Endothelial cell of umbilical vein (primary cell): Measurements from ENCODE around the gene LUZP2. TPM values are rescaled to one million over a fixed set of nuclear protein-coding genes. Genes with fewer than 3 reads are reported as not detected.

Source experiments
- BruUV-seq: library from RNA; stranded (reverse); fragments of 400-500 nt; replicated peaks from 2 replicates; lab custom pipeline; 2021; lab: Mats Ljungman, UMichigan
- CTCF ChIA-PET: fragments of 300-600, 350-600 bp; sonication (Branson Sonifier 250); formaldehyde crosslinking; loops from one replicate; lab custom pipeline; 2021; ENCODE audit warnings: antibody characterized with exemption, inconsistent platforms; lab: Charles Lee
- POLR2A ChIA-PET: fragments of 300-600, 350-600 bp; sonication (Branson Sonifier 250); formaldehyde crosslinking; loops from one replicate; lab custom pipeline; 2021; ENCODE audit warnings: antibody characterized with exemption, inconsistent platforms; lab: Charles Lee
- DNase-seq: peaks from one replicate; pipeline ENCODE4 v3.0.0-alpha.2; 2011; ENCODE audit warnings: low read depth, low spot score
- FAIRE-seq: peaks from 2 replicates; lab custom pipeline; 2011; peaks lifted over from hg19 to GRCh38; lab: Jason Lieb, UNC
- H2AFZ ChIP-seq: 2 replicates; pipeline ENCODE4 v1.6.0; 2012; ENCODE audit warnings: low read depth, low read length, control low read depth, inconsistent platforms
- H3K27ac ChIP-seq: 2 replicates; pipeline ENCODE4 v1.5.1; 2011; ENCODE audit warnings: low read depth, mild to moderate bottlenecking, control low read depth, low read length, moderate library complexity; ENCODE audit not compliant: insufficient read depth
- H3K27me3 ChIP-seq, 2 experiments: 2 replicates each; pipeline versions ENCODE4 v1.6.0 to v1.6.1; 2011; ENCODE audit warnings: low read length in 2 of 2, mixed read lengths in 1 of 2; ENCODE audit not compliant: control insufficient read depth in 2 of 2, insufficient read depth in 2 of 2
- H3K36me3 ChIP-seq, 2 experiments: 2 replicates in 1 of 2; 3 replicates in 1 of 2; pipeline ENCODE4 v1.5.1; 2011; ENCODE audit warnings: low read length in 2 of 2, mild to moderate bottlenecking in 1 of 2, moderate library complexity in 1 of 2; ENCODE audit not compliant: control insufficient read depth in 2 of 2, insufficient read depth in 2 of 2; ENCODE audit errors: extremely low read depth in 1 of 2
- H3K4me1 ChIP-seq: 3 replicates; pipeline ENCODE4 v1.5.1; 2011; ENCODE audit warnings: mild to moderate bottlenecking, low read length; ENCODE audit not compliant: control insufficient read depth, insufficient read depth; ENCODE audit errors: extremely low read depth
- H3K4me2 ChIP-seq: 2 replicates; pipeline ENCODE4 v1.6.1; 2011; ENCODE audit warnings: low read length, control low read depth, mixed read lengths; ENCODE audit not compliant: insufficient read depth
- H3K4me3 ChIP-seq, 3 experiments: fragments of 200-600 bp in 1 of 3; sonication (generic), shearing (Covaris generic) in 1 of 3; replicated peaks in 1 of 3; 2 replicates each; pipeline ENCODE4 v1.5.1; 2011 to 2016; ENCODE audit warnings: control low read depth in 3 of 3, low read length in 3 of 3, mild to moderate bottlenecking in 2 of 3, inconsistent platforms in 1 of 3, low read depth in 1 of 3, moderate library complexity in 1 of 3; ENCODE audit not compliant: insufficient read depth in 1 of 3
- H3K79me2 ChIP-seq: 2 replicates; pipeline ENCODE4 v1.6.0; 2012; ENCODE audit warnings: low read length, inconsistent platforms; ENCODE audit not compliant: control insufficient read depth, insufficient read depth
- H3K9ac ChIP-seq: replicated peaks from 2 replicates; pipeline ENCODE3; 2011; ENCODE audit warnings: low read length, control low read depth; ENCODE audit not compliant: insufficient read depth; ENCODE audit errors: extremely low read depth
- H3K9me1 ChIP-seq: replicated peaks from 3 replicates; pipeline ENCODE4 v1.6.0; 2011; ENCODE audit warnings: mild to moderate bottlenecking, low read length; ENCODE audit not compliant: control insufficient read depth, insufficient read depth; ENCODE audit errors: extremely low read depth
- H3K9me3 ChIP-seq: replicated peaks from 2 replicates; pipeline ENCODE4 v1.5.1; 2012; ENCODE audit warnings: low read length, inconsistent platforms; ENCODE audit not compliant: control insufficient read depth, insufficient read depth
- H4K20me1 ChIP-seq: replicated peaks from 2 replicates; pipeline ENCODE3; 2011; ENCODE audit warnings: mild to moderate bottlenecking, low read length; ENCODE audit not compliant: control insufficient read depth, insufficient read depth; ENCODE audit errors: extremely low read depth
- CTCF ChIP-seq, 2 donors: IDR thresholded peaks; 1 replicate in 1 of 2; 2 replicates in 1 of 2; pipeline ENCODE4 v1.5.1; 2011; ENCODE audit warnings: low read length in 2 of 2, mild to moderate bottlenecking in 2 of 2, moderate library complexity in 2 of 2, control low read depth in 1 of 2, inconsistent platforms in 1 of 2, low read depth in 1 of 2; ENCODE audit not compliant: insufficient read depth in 1 of 2; ENCODE audit errors: extremely low read depth in 1 of 2
- EZH2 ChIP-seq: IDR thresholded peaks from 2 replicates; pipeline ENCODE4 v1.6.1; 2012; ENCODE audit warnings: borderline replicate concordance, low read depth, mild to moderate bottlenecking, moderate library complexity, low read length, inconsistent platforms; ENCODE audit not compliant: severe bottlenecking
- FOS ChIP-seq: IDR thresholded peaks from 2 replicates; pipeline ENCODE4 v1.6.1; 2011; ENCODE audit warnings: mild to moderate bottlenecking, low read length, moderate library complexity, borderline replicate concordance; ENCODE audit not compliant: insufficient read depth
- GATA2 ChIP-seq: IDR thresholded peaks from 2 replicates; pipeline ENCODE4 v1.7.0; 2011; ENCODE audit warnings: low read depth, mild to moderate bottlenecking, moderate library complexity, mixed read lengths, low read length; ENCODE audit not compliant: insufficient read length, insufficient read depth
- JUN ChIP-seq: IDR thresholded peaks from 2 replicates; pipeline ENCODE4 v1.6.1; 2011; ENCODE audit warnings: borderline replicate concordance, low read depth; ENCODE audit not compliant: insufficient read length, insufficient read depth
- MAX ChIP-seq: IDR thresholded peaks from 2 replicates; pipeline ENCODE4 v1.6.1; 2011; ENCODE audit not compliant: insufficient read depth, insufficient read length
- MYC ChIP-seq: IDR thresholded peaks from one replicate; pipeline ENCODE4 v1.6.1; 2011; ENCODE audit warnings: mild to moderate bottlenecking, low read depth, low read length
- POLR2A ChIP-seq: IDR thresholded peaks from 2 replicates; pipeline ENCODE4 v1.6.1; 2012; ENCODE audit warnings: low read depth, mild to moderate bottlenecking, control low read depth, low read length
- POLR2AphosphoS5 ChIP-seq: IDR thresholded peaks from 2 replicates; pipeline ENCODE4 v1.6.1; 2012; ENCODE audit warnings: low read depth, mild to moderate bottlenecking, control low read depth, low read length, moderate library complexity; ENCODE audit not compliant: insufficient read depth
- dilution Hi-C: fragments of 300-500 bp; cut with MboI; formaldehyde crosslinking; loops from one replicate; pipeline ENCODE4 v1.15.0; 2019; ENCODE audit warnings: low sequenced_read_pairs; ENCODE audit not compliant: extremely low pct_ligation_motif_present
- intact Hi-C: fragments of 100-400 bp; cut with micrococcal nuclease; formaldehyde crosslinking; loops from one replicate; pipeline ENCODE4 v1.10.0; 2022
- polyA plus RNA-seq, 4 experiments: library from polyadenylated mRNA; depleted of rRNA in 3 of 4; stranded (reverse) in 3 of 4; unstranded in 1 of 4; fragments of >200 nt; gene quantifications; 2 replicates each; pipeline versions ENCODE4 v1.2.1 to v1.2.3, GENCODE V29; 2011 to 2012; ENCODE audit warnings: missing spikeins in 1 of 4
- total RNA-seq: library from RNA; stranded (reverse); gene quantifications from 2 replicates; pipeline ENCODE4 v1.2.3, GENCODE V29; 2021

Gene LUZP2
- total and polyA plus RNA-seq, 2 donors (not counting 3 experiments of a cell fraction or from before 2014, with no cell fraction given), result 0.07 TPM; not detected in 1

GRCh38 chr11:24716403-24716802, 219.6 kb downstream of the LUZP2 start:
- Histone ChIP-seq H3K9me1 (no peaks in the 10 kb centered on the region), H3K4me1 (no peaks in the 10 kb centered on the region), H3K27me3 (no peaks in the 10 kb centered on the region), H2AFZ (no peak overlapping the region), H3K79me2 (no peaks in the 10 kb centered on the region), H4K20me1 (no peaks in the 10 kb centered on the region), H3K36me3 (no peaks in the 10 kb centered on the region), H3K9me3 (no peaks in the 10 kb centered on the region), H3K9ac (no peak overlapping the region), H3K27ac (no peak overlapping the region), H3K4me3 (no peak overlapping the region), H3K4me2 (no peak overlapping the region)
- CTCF ChIA-PET, result no interaction called here
- no peak for FAIRE-seq
- POLR2A ChIA-PET, result no interaction called here
- intact Hi-C loops (no loop called here), dilution Hi-C loops (no loop called here)
- DNase-seq, result no peak
- TF ChIP-seq GATA2, result no peak
- no peak for TF ChIP-seq MAX
- TF ChIP-seq POLR2AphosphoS5, result no peak
- no peak for TF ChIP-seq JUN
- no peak for TF ChIP-seq CTCF (IDR thresholded peaks at IDR 0.05; ENCODE audit: extremely low read depth in 1 of 2, insufficient read depth in 1 of 2, low read depth in 1 of 2, low read length in 2 of 2)
- no peak for TF ChIP-seq EZH2
- no peak for TF ChIP-seq FOS
- no peak for TF ChIP-seq MYC
- no peak for TF ChIP-seq POLR2A
- no TSS peak for BruUV-seq
